Measurements from ENCODE around the gene MPPED1. TPM values are rescaled to one million over a fixed set of nuclear protein-coding genes. Genes with fewer than 3 reads are reported as not detected.
A peak's percentile ranks its signal among the peaks of the same experiment; 100 is the strongest.

MPPED1 gene
- total RNA-seq, 2 donors from 2014 or later: not detected

GRCh38 chr22:43516996-43517635, 105.3 kb downstream of the MPPED1 start:
- no peak for ATAC-seq (replicated peaks)
- peaks cover 4% of the 10 kb centered on the region for H3K4me1 Mint-ChIP-seq
- H3K9me3 Mint-ChIP-seq: no peaks in the 10 kb centered on the region
- peak overlapping the region; percentile 41 for H3K27ac Mint-ChIP-seq
- H3K27me3 Mint-ChIP-seq: peaks cover 12% of the 10 kb centered on the region
- no peak overlapping the region for H3K4me3 Mint-ChIP-seq
- no peaks in the 10 kb centered on the region for H3K36me3 Mint-ChIP-seq (ENCODE audit: low read depth)

DNA sequence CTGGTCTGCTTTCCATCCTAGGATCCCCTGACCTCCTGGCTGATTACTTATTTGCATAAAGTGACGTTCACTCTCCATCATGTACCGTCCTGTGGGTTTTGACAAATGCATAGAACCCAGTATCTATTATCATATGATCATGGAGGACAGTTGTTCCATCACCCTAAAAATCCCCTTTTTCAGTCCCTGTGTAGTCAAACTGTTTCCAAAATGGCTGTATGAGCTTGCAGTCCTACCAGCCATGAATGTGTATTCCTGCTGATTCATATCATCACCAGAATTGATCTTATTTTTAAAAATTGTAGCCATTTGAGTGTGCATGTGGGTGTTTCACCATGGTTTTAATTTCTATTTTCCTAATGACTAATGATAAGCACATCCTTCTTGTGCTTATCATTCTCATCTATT, 108.8 kb downstream of the MPPED1 start:
- Mint-ChIP-seq H3K4me1 (peaks cover 4% of the 10 kb centered on the region), H3K9me3 (no peaks in the 10 kb centered on the region), H3K4me3 (peak overlapping the region; percentile 22), H3K27me3 (peaks cover 25% of the 10 kb centered on the region), H3K36me3 (ENCODE audit: low read depth) (no peaks in the 10 kb centered on the region), H3K27ac (peak overlapping the region; percentile 82)
- peak; percentile 94 for ATAC-seq (replicated peaks)

DNA sequence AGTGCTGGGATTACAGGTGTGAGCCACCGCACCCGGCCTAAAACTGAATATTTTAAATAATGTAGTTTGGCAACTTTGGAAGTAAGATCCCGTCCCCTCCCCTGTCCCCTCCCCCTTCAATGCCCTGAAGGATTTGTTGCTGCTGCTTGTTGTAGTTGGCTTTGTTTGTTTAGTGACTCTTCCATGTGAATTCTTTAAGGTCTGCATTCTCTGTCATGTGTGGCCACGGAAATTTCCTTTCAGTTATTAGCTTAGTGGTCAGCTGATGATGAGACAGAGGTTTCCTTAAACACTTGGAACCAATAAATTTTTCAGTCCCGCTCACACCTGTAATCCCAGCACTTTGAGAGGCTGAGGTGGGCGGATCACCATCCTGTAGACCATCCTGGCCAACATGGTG, 109.9 kb downstream of the MPPED1 start:
- H3K4me3 Mint-ChIP-seq: no peak overlapping the region
- no peaks in the 10 kb centered on the region for H3K9me3 Mint-ChIP-seq
- no peak for ATAC-seq (replicated peaks)
- peak overlapping the region; percentile 82 for H3K27ac Mint-ChIP-seq
- H3K36me3 Mint-ChIP-seq (ENCODE audit: low read depth): no peaks in the 10 kb centered on the region
- H3K27me3 Mint-ChIP-seq: peaks cover 28% of the 10 kb centered on the region
- H3K4me1 Mint-ChIP-seq: peaks cover 4% of the 10 kb centered on the region

DNA sequence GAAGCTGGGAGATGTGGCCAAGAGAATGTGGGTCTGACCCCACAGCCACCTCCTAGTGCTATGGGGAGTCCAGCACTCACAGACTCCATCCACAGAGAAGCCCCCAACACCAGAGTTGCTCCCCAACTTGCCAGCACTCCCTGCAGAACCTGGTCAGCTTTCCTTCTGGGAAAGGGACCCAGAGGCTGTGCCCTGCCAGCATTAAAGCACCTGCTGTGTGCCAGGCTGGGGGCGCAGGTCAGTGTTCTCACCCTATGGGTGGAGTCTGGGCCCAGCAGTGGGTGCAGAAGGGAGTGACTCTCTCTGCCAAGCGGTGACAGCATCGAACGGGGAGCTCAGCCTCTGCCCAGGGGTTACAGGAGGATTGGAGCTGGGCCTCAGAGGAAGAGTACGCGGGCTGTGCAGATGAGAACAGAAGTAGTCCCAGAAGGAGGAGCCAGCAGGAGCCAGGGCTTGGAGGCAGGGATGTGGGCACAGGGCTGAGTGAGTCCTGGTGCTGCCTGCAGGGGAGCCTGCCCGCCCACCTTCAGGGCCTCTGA, 114.4 kb downstream of the MPPED1 start:
- Mint-ChIP-seq H3K36me3 (ENCODE audit: low read depth) (no peaks in the 10 kb centered on the region), H3K27ac (no peak overlapping the region), H3K4me3 (no peak overlapping the region), H3K4me1 (no peaks in the 10 kb centered on the region), H3K27me3 (peaks cover 16% of the 10 kb centered on the region), H3K9me3 (no peaks in the 10 kb centered on the region)
- no peak for ATAC-seq (replicated peaks)

DNA sequence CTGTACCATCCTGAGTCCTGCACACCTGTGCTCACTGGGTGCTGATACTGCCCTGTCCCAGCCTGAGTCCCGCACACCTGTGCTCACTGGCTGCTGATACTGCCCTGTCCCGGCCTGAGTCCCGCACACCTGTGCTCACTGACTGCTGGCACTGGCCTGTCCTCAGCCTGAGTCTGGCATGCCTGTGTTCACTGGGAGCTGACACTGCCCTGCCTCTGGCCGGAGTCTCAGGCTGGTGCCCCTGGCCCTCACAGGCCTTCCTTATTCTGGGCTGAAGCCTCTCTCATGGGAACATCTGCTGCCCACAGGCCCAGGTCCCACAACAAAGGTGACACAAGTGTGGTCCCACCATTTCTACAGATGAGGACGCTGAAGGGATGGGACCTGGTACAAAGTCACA, 115.1 kb downstream of the MPPED1 start:
- Mint-ChIP-seq H3K36me3 (ENCODE audit: low read depth) (no peaks in the 10 kb centered on the region), H3K27me3 (peaks cover 16% of the 10 kb centered on the region), H3K27ac (no peak overlapping the region), H3K9me3 (no peaks in the 10 kb centered on the region), H3K4me1 (no peaks in the 10 kb centered on the region), H3K4me3 (no peak overlapping the region)
- no peak for ATAC-seq (replicated peaks)

GRCh38 chr22:43528601-43529360, 117.0 kb downstream of the MPPED1 start:
- no peak for ATAC-seq (replicated peaks)
- Mint-ChIP-seq H3K27me3 (peaks cover 16% of the 10 kb centered on the region), H3K36me3 (ENCODE audit: low read depth) (no peaks in the 10 kb centered on the region), H3K4me3 (no peak overlapping the region), H3K27ac (no peak overlapping the region), H3K9me3 (no peaks in the 10 kb centered on the region), H3K4me1 (no peaks in the 10 kb centered on the region)

GRCh38 chr22:43529461-43529860, 117.6 kb downstream of the MPPED1 start:
- Mint-ChIP-seq H3K4me3 (no peak overlapping the region), H3K9me3 (no peaks in the 10 kb centered on the region), H3K27ac (no peak overlapping the region), H3K27me3 (peaks cover 13% of the 10 kb centered on the region), H3K36me3 (ENCODE audit: low read depth) (no peaks in the 10 kb centered on the region), H3K4me1 (no peaks in the 10 kb centered on the region)
- no peak for ATAC-seq (replicated peaks)

- Mint-ChIP-seq H3K4me3 (no peak overlapping the region), H3K27ac (no peak overlapping the region), H3K9me3 (no peaks in the 10 kb centered on the region), H3K36me3 (ENCODE audit: low read depth) (no peaks in the 10 kb centered on the region), H3K4me1 (no peaks in the 10 kb centered on the region), H3K27me3 (peaks cover 13% of the 10 kb centered on the region)
- ATAC-seq (replicated peaks): no peak
Measured at GRCh38 chr22:43529934-43530333, 118.1 kb downstream of the MPPED1 start.

DNA sequence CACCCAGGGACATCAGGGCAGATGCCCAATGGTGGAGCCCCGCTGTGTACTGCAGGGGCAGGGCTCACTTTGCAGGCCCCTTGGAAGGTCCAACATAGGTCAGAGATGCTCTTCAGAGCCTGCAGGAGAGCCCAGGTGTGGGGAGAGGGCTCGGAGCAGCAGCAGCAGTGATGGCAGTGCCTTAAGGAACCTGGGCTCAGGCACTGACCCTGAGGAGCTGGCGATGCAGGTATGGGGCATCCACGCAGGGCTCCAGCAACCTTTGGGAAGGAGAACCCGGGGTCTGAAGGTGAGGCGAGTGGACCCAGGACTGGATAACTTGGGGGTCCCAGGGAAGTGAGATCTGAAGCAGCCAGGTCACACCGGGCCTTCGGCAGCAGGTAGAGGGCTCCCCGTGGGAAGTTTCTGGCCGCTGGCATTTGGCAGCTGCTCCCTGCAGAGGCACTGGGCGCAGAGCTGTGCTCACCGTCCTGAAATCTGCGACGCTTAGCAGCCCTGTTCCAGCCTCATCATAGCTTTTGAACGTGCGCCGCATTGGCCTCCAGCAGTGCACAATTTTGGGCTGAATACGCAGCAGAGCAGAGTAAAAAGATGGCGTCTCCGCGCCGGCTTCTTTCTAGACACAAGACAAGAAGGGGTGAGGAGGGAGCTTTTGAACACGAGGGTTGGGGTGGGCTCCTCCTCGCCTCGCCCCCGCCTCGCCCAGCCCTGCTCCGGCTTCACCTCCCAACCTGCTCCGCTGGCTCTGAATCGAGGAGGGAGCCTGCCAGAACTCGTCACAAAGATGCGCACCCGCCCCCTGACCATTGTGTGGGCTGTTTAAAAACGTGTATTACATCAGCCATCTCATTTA, 118.8 kb downstream of the MPPED1 start:
- ATAC-seq (replicated peaks): no peak
- Mint-ChIP-seq H3K27me3 (peaks cover 9% of the 10 kb centered on the region), H3K4me3 (no peak overlapping the region)

GRCh38 chr22:43531651-43532050, 119.8 kb downstream of the MPPED1 start:
- no peaks in the 10 kb centered on the region for H3K9me3 Mint-ChIP-seq
- no peak overlapping the region for H3K4me3 Mint-ChIP-seq
- H3K36me3 Mint-ChIP-seq (ENCODE audit: low read depth): no peaks in the 10 kb centered on the region
- H3K4me1 Mint-ChIP-seq: no peaks in the 10 kb centered on the region
- H3K27me3 Mint-ChIP-seq: peaks cover 9% of the 10 kb centered on the region
- ATAC-seq (replicated peaks): no peak
- H3K27ac Mint-ChIP-seq: no peak overlapping the region

More for the DNA sequence above, 118.8 kb downstream of the MPPED1 start:
- Mint-ChIP-seq H3K4me1 (no peaks in the 10 kb centered on the region), H3K27ac (no peak overlapping the region), H3K36me3 (ENCODE audit: low read depth) (no peaks in the 10 kb centered on the region), H3K9me3 (no peaks in the 10 kb centered on the region)

GRCh38 chr22:43532301-43533155, 120.7 kb downstream of the MPPED1 start:
- Mint-ChIP-seq H3K9me3 (no peaks in the 10 kb centered on the region), H3K27ac (no peak overlapping the region), H3K4me3 (no peak overlapping the region), H3K36me3 (ENCODE audit: low read depth) (no peaks in the 10 kb centered on the region), H3K4me1 (no peaks in the 10 kb centered on the region), H3K27me3 (peaks cover 9% of the 10 kb centered on the region)
- peak; percentile 7 for ATAC-seq (replicated peaks)

DNA sequence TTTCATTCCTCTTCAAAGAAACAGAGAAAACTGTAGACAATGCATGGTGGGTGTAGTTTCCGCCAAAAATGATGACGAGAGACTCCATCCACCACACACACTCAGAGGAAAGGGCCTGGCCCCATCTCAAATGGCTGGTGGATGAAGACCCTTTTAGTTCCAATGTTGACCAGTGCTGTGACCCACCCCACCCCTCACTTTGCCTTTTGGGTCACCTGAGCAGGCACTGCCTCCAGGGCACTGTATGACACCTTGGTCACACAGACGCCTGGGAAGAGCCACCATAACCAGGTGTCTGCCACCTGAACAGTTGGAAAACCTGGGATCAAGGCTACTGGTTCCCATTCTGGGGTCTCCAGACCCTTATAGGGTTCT, 121.3 kb downstream of the MPPED1 start:
- Mint-ChIP-seq H3K27me3 (peaks cover 12% of the 10 kb centered on the region), H3K36me3 (ENCODE audit: low read depth) (no peaks in the 10 kb centered on the region), H3K9me3 (no peaks in the 10 kb centered on the region), H3K27ac (no peak overlapping the region), H3K4me1 (no peaks in the 10 kb centered on the region), H3K4me3 (no peak overlapping the region)
- ATAC-seq (replicated peaks): no peak

GRCh38 chr22:43533656-43534428, 122.0 kb downstream of the MPPED1 start:
- Mint-ChIP-seq H3K27ac (no peak overlapping the region), H3K36me3 (ENCODE audit: low read depth) (no peaks in the 10 kb centered on the region), H3K27me3 (peaks cover 14% of the 10 kb centered on the region), H3K4me3 (no peak overlapping the region), H3K9me3 (no peaks in the 10 kb centered on the region), H3K4me1 (no peaks in the 10 kb centered on the region)
- no peak for ATAC-seq (replicated peaks)
